ENCODE measurements around the gene KIF3C. TPM values are rescaled to one million over a fixed set of nuclear protein-coding genes. Genes with fewer than 3 reads are reported as not detected.
A peak's percentile ranks its signal among the peaks of the same experiment; 100 is the strongest.

The KIF3C gene
- total RNA-seq, 1 experiment from 2014 or later = 55.7 TPM

DNA sequence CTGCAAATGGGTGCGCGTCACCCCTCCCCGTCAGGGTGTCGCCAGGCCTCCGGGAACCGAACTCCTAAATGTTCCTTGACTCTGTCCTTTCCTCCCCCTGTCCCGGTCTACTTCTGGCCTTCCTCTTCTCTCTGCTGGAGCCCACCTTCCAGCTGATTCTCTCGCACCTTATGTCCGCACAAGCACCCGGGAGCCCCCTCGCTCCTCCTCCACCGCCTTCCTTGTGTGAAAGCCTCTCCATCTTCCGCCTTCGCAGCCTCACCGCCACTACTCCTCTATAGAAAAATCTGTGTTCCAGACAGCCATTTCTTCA lies 627 bp upstream of the KIF3C start:
- DNase-seq (ENCODE audit: low read depth, low spot score) (no peak), ATAC-seq (peak; percentile 1; the same call in 1 of the 2 replicates)
- TF ChIP-seq SIN3A (IDR thresholded peaks at IDR 0.05; ENCODE audit: borderline replicate concordance, insufficient read depth, low read depth, low read length) (no peak), TCF7L2 (IDR thresholded peaks at IDR 0.05; ENCODE audit: low read depth, low read length) (no peak), POLR2AphosphoS5 (IDR thresholded peaks at IDR 0.05; ENCODE audit: low read depth, low read length) (no peak)
- TF ChIP-seq, protein P1, sequence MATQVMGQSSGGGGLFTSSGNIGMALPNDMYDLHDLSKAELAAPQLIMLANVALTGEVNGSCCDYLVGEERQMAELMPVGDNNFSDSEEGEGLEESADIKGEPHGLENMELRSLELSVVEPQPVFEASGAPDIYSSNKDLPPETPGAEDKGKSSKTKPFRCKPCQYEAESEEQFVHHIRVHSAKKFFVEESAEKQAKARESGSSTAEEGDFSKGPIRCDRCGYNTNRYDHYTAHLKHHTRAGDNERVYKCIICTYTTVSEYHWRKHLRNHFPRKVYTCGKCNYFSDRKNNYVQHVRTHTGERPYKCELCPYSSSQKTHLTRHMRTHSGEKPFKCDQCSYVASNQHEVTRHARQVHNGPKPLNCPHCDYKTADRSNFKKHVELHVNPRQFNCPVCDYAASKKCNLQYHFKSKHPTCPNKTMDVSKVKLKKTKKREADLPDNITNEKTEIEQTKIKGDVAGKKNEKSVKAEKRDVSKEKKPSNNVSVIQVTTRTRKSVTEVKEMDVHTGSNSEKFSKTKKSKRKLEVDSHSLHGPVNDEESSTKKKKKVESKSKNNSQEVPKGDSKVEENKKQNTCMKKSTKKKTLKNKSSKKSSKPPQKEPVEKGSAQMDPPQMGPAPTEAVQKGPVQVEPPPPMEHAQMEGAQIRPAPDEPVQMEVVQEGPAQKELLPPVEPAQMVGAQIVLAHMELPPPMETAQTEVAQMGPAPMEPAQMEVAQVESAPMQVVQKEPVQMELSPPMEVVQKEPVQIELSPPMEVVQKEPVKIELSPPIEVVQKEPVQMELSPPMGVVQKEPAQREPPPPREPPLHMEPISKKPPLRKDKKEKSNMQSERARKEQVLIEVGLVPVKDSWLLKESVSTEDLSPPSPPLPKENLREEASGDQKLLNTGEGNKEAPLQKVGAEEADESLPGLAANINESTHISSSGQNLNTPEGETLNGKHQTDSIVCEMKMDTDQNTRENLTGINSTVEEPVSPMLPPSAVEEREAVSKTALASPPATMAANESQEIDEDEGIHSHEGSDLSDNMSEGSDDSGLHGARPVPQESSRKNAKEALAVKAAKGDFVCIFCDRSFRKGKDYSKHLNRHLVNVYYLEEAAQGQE (IDR thresholded peaks at IDR 0.05; ENCODE audit: insufficient read depth in 1 of 2, low read depth in 2 of 2, low read length in 1 of 2) = no peak
- TF ChIP-seq, protein P2, sequence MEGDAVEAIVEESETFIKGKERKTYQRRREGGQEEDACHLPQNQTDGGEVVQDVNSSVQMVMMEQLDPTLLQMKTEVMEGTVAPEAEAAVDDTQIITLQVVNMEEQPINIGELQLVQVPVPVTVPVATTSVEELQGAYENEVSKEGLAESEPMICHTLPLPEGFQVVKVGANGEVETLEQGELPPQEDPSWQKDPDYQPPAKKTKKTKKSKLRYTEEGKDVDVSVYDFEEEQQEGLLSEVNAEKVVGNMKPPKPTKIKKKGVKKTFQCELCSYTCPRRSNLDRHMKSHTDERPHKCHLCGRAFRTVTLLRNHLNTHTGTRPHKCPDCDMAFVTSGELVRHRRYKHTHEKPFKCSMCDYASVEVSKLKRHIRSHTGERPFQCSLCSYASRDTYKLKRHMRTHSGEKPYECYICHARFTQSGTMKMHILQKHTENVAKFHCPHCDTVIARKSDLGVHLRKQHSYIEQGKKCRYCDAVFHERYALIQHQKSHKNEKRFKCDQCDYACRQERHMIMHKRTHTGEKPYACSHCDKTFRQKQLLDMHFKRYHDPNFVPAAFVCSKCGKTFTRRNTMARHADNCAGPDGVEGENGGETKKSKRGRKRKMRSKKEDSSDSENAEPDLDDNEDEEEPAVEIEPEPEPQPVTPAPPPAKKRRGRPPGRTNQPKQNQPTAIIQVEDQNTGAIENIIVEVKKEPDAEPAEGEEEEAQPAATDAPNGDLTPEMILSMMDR (IDR thresholded peaks at IDR 0.05) = no peak
- intact Hi-C loops (cut with micrococcal nuclease; ENCODE audit: unreplicated experiment) (no loop called here), in situ Hi-C loops (cut with HindIII; ENCODE audit: low pct_unique_long_range_greater_than_20kb, low sequenced_read_pairs) (no loop called here)
- H3K9me3 ChIP-seq (ENCODE audit: control insufficient read depth, insufficient read depth, low read depth, low read length) = no peaks in the 10 kb centered on the region
- BruUV-seq (replicated peaks) = no TSS peak
- peak overlapping the region; percentile 69 to 74 for H3K4me3 ChIP-seq (ENCODE audit: low read depth in 2 of 2, low read length in 2 of 2)
- peak overlapping the region; percentile 82 for H3K27ac ChIP-seq (ENCODE audit: low read length)
- POLR2A ChIA-PET = interaction anchor here (0.6 kb wide), 1 partner anchor 19 kb away, joined by 3 read pairs; no protein-coding TSS in a partner anchor
- peaks cover 36% of the 10 kb centered on the region for H3K4me1 ChIP-seq (ENCODE audit: control insufficient read depth, insufficient read depth, low read length)
- H3K27me3 ChIP-seq (ENCODE audit: control insufficient read depth, insufficient read depth, low read length) = no peaks in the 10 kb centered on the region
- CTCF ChIA-PET = no interaction called here
- no peaks in the 10 kb centered on the region for H3K36me3 ChIP-seq (ENCODE audit: control insufficient read depth, insufficient read depth, low read length)

DNA sequence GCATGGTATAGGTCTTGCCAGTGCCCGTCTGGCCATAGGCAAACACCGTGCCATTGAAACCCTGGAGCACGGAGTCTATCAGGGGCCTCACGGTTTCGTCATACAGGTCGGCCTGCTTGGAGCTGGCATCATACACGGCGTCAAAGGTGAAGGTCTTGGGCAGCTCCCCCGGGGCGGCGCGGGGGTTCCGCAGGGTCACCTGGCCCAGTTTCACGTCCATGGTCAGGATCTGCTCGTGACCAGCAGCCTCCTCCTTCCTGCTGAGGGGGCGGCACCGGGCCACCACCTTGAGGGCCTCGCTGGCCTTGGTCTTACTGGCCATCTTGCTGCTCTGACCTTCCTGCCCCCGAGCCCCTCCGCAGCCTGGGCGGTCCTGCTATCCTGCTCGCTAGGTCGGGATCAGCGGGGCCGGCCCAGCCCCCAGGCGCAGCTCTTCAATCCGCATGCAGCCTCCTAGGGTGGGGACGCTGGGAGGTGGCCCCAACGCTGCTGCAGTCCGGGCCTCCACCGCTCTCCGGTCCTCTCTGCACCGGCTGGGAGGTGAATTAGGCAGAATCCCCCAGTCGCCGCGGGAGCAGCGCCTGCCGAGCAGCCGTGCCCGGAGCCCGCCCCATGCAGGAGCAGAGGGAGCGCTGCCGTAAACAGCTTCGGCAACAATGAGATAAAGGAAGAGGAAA lies 563 bp downstream of the KIF3C start:
- Histone ChIP-seq H3K4me1 (ENCODE audit: control insufficient read depth, insufficient read depth, low read length) (peaks cover 48% of the 10 kb centered on the region), H3K4me3 (ENCODE audit: low read depth in 2 of 2, low read length in 2 of 2) (peak overlapping the region; percentile 69 to 74), H3K9me3 (ENCODE audit: control insufficient read depth, insufficient read depth, low read depth, low read length) (no peaks in the 10 kb centered on the region), H3K36me3 (ENCODE audit: control insufficient read depth, insufficient read depth, low read length) (no peaks in the 10 kb centered on the region), H3K27me3 (ENCODE audit: control insufficient read depth, insufficient read depth, low read length) (no peaks in the 10 kb centered on the region), H3K27ac (ENCODE audit: low read length) (peak overlapping the region; percentile 66; the same call in 1 of the 2 replicates)
- TF ChIP-seq TCF7L2 (IDR thresholded peaks at IDR 0.05; ENCODE audit: low read depth, low read length) (no peak), POLR2AphosphoS5 (IDR thresholded peaks at IDR 0.05; ENCODE audit: low read depth, low read length) (no peak)
- DNase-seq (ENCODE audit: low read depth, low spot score) (no peak), ATAC-seq (peak; percentile 7)
- BruUV-seq (replicated peaks) = no TSS peak
- in situ Hi-C loops (cut with HindIII; ENCODE audit: low pct_unique_long_range_greater_than_20kb, low sequenced_read_pairs) = no loop called here
- POLR2A ChIA-PET = no interaction called here
- CTCF ChIA-PET = interaction anchor here (0.6 to 0.7 kb wide), 2 partner anchors 488 to 1012 kb away, joined by 3 to 4 read pairs; no protein-coding TSS in a partner anchor
- intact Hi-C loops (cut with micrococcal nuclease; ENCODE audit: unreplicated experiment) = no loop called here

DNA sequence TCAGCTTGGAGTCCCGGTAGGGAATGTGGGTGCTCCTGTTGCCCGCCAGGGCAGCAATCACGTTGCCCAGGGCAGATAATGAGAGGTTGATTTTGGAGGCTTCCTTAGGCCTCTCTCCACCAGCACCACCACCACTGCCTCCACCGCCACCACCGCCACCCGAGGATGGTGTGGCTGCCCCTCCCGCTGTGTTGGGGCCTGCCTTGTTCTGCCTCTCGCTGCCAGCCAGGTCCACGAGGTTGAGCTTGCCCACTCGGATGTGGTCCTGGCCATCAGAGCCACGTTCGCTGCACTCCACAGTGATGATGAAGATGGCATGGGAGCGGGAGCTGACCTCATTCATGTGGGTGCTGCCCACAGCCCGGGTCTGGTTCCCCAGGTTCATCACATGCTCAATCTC lies 1.3 kb downstream of the KIF3C start:
- Histone ChIP-seq H3K4me1 (ENCODE audit: control insufficient read depth, insufficient read depth, low read length) (peaks cover 51% of the 10 kb centered on the region), H3K27me3 (ENCODE audit: control insufficient read depth, insufficient read depth, low read length) (no peaks in the 10 kb centered on the region), H3K36me3 (ENCODE audit: control insufficient read depth, insufficient read depth, low read length) (no peaks in the 10 kb centered on the region), H3K27ac (ENCODE audit: low read length) (no peak overlapping the region), H3K4me3 (ENCODE audit: low read depth in 2 of 2, low read length in 2 of 2) (peak overlapping the region; percentile 69 to 74; a peak in 3 of 4 replicates), H3K9me3 (ENCODE audit: control insufficient read depth, insufficient read depth, low read depth, low read length) (no peaks in the 10 kb centered on the region)
- BruUV-seq (replicated peaks) = no TSS peak
- DNase-seq (ENCODE audit: low read depth, low spot score) (no peak), ATAC-seq (no peak)
- intact Hi-C loops (cut with micrococcal nuclease; ENCODE audit: unreplicated experiment) (no loop called here), in situ Hi-C loops (cut with HindIII; ENCODE audit: low pct_unique_long_range_greater_than_20kb, low sequenced_read_pairs) (no loop called here)
- ChIA-PET CTCF (no interaction called here), POLR2A (no interaction called here)
- TF ChIP-seq, protein P2 (IDR thresholded peaks at IDR 0.05) = no peak
- TF ChIP-seq, protein P1 (IDR thresholded peaks at IDR 0.05; ENCODE audit: insufficient read depth in 1 of 2, low read depth in 2 of 2, low read length in 1 of 2) = no peak
- TF ChIP-seq TCF7L2 (IDR thresholded peaks at IDR 0.05; ENCODE audit: low read depth, low read length) = no peak
- no peak for TF ChIP-seq SIN3A (IDR thresholded peaks at IDR 0.05; ENCODE audit: borderline replicate concordance, insufficient read depth, low read depth, low read length)
- no peak for TF ChIP-seq POLR2AphosphoS5 (IDR thresholded peaks at IDR 0.05; ENCODE audit: low read depth, low read length)

All from Panc1 (cell line).